Cardiac muscle cell (in vitro differentiated cells and primary cell): Measurements from ENCODE around the gene CLDN8. TPM values are rescaled to one million over a fixed set of nuclear protein-coding genes. Genes with fewer than 3 reads are reported as not detected.

Experiments used
- DNase-seq, 2 donors: peaks; one replicate each; pipeline versions ENCODE4 v3.0.0 to v3.0.0-alpha.2; 2010 to 2017; ENCODE audit warnings: low read depth in 1 of 2, low spot score in 1 of 2
- H3K27ac ChIP-seq: fragments of 200-600 bp; sonication (generic); 2 replicates; pipeline ENCODE4 v1.5.1; 2016
- H3K27me3 ChIP-seq: fragments of 200-600 bp; sonication (generic); 2 replicates; pipeline ENCODE4 v1.6.0; 2016; ENCODE audit warnings: control low read depth
- H3K36me3 ChIP-seq: fragments of 200-600 bp; sonication (generic); 2 replicates; pipeline ENCODE4 v1.5.1; 2016; ENCODE audit warnings: control low read depth
- H3K4me1 ChIP-seq: fragments of 200-600 bp; sonication (generic); 2 replicates; pipeline ENCODE4 v1.8.1; 2017; ENCODE audit warnings: low read depth, mild to moderate bottlenecking, mixed run types
- H3K4me3 ChIP-seq: fragments of 200-600 bp; sonication (generic); 2 replicates; pipeline ENCODE4 v1.5.1; 2016; ENCODE audit warnings: mild to moderate bottlenecking
- H3K9me3 ChIP-seq: fragments of 200-600 bp; sonication (generic); 2 replicates; pipeline ENCODE4 v1.5.1; 2017; ENCODE audit warnings: low read depth, mild to moderate bottlenecking, control low read depth
- CTCF ChIP-seq: IDR thresholded peaks from 2 replicates; pipeline ENCODE4 v1.5.1; 2012; ENCODE audit warnings: low read depth, mild to moderate bottlenecking, low read length
- polyA plus RNA-seq: library from polyadenylated mRNA; unstranded; fragments of >200 nt; fragmentation: Nextera tagmentation; extraction: Ambion mirVana; gene quantifications from 2 replicates; pipeline ENCODE4 v1.2.1, GENCODE V29; 2016
- total RNA-seq: library from RNA; depleted of rRNA; stranded (reverse); fragments of >200 nt; gene quantifications from 2 replicates; pipeline ENCODE4 v1.2.3, GENCODE V29; 2016

Gene CLDN8
- total and polyA plus RNA-seq, 2 experiments from 2014 or later: not detected

GRCh38 chr21:30189773-30190172 lies 26.1 kb downstream of the CLDN8 start:
- no peaks in the 10 kb centered on the region for H3K4me1 ChIP-seq
- H3K27me3 ChIP-seq: no peaks in the 10 kb centered on the region
- TF ChIP-seq CTCF: no peak
- DNase-seq: no peak
- no peaks in the 10 kb centered on the region for H3K36me3 ChIP-seq
- H3K27ac ChIP-seq: no peak overlapping the region
- no peaks in the 10 kb centered on the region for H3K9me3 ChIP-seq
- no peak overlapping the region for H3K4me3 ChIP-seq

- no peaks in the 10 kb centered on the region for H3K36me3 ChIP-seq
- no peak overlapping the region for H3K27ac ChIP-seq
- no peak overlapping the region for H3K4me3 ChIP-seq
- no peaks in the 10 kb centered on the region for H3K9me3 ChIP-seq
- no peak for TF ChIP-seq CTCF
- DNase-seq: no peak
- no peaks in the 10 kb centered on the region for H3K27me3 ChIP-seq
- H3K4me1 ChIP-seq: peaks cover under 1% of the 10 kb centered on the region
Measured at GRCh38 chr21:30186242-30186641, 29.7 kb downstream of the CLDN8 start.

DNA sequence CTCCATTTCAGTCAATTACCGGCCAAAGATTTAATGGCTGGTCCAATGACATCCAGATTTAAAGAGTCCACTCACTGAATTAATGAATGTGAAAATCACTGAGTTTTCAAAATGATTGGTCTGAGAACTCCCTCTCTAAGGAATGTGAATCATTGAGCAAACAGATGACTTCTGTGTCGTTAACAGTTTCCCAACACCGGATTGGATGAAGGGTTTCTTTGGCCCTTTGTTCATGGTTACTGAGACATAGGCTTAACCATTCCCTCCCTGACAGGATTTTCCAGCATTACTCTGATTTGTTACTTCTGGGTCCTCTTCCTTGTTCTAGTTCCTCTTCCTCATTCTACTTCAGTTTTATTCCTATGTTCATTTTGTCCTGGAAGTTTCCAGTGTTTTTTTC lies 47.8 kb downstream of the CLDN8 start:
- H3K36me3 ChIP-seq: no peaks in the 10 kb centered on the region
- TF ChIP-seq CTCF: no peak
- H3K27me3 ChIP-seq: no peaks in the 10 kb centered on the region
- H3K9me3 ChIP-seq: no peaks in the 10 kb centered on the region
- H3K4me3 ChIP-seq: no peak overlapping the region
- DNase-seq: no peak
- H3K27ac ChIP-seq: no peak overlapping the region
- H3K4me1 ChIP-seq: no peaks in the 10 kb centered on the region

GRCh38 chr21:30166705-30167104 lies 49.2 kb downstream of the CLDN8 start, which contains the start of gene CLDN17:
Gene CLDN17, minus strand, starts transcription at chr21:30166805. Its CDS starts 188 bp downstream, at chr21:30166617.
- Histone ChIP-seq H3K27me3 (no peaks in the 10 kb centered on the region), H3K36me3 (no peaks in the 10 kb centered on the region), H3K4me3 (no peak within 1 kb of the TSS), H3K4me1 (no peaks in the 10 kb centered on the region), H3K27ac (no peak within 1 kb of the TSS), H3K9me3 (no peaks in the 10 kb centered on the region)
- TF ChIP-seq CTCF: no peak
- no peak for DNase-seq

GRCh38 chr21:30166171-30166570 lies 49.7 kb downstream of the CLDN8 start:
- H3K4me3 ChIP-seq: no peak overlapping the region

More at GRCh38 chr21:30166171-30166570, 49.7 kb downstream of the CLDN8 start:
- DNase-seq: no peak
- H3K9me3 ChIP-seq: no peaks in the 10 kb centered on the region
- H3K27ac ChIP-seq: no peak overlapping the region
- no peaks in the 10 kb centered on the region for H3K27me3 ChIP-seq
- no peaks in the 10 kb centered on the region for H3K36me3 ChIP-seq
- H3K4me1 ChIP-seq: no peaks in the 10 kb centered on the region
- no peak for TF ChIP-seq CTCF
